ENCODE data around the gene PLA2R1.

Gene PLA2R1

GRCh38 chr2:160062292-160063005 is at the start of gene PLA2R1:
PLA2R1 (minus strand) TSS chr2:160062615; CDS start chr2:160062403, 212 bp downstream.
- no peak for DNase-seq

- no peak for DNase-seq
These were observed 48.3 kb upstream of the PLA2R1 start for GRCh38 chr2:160110674-160111239.

DNA sequence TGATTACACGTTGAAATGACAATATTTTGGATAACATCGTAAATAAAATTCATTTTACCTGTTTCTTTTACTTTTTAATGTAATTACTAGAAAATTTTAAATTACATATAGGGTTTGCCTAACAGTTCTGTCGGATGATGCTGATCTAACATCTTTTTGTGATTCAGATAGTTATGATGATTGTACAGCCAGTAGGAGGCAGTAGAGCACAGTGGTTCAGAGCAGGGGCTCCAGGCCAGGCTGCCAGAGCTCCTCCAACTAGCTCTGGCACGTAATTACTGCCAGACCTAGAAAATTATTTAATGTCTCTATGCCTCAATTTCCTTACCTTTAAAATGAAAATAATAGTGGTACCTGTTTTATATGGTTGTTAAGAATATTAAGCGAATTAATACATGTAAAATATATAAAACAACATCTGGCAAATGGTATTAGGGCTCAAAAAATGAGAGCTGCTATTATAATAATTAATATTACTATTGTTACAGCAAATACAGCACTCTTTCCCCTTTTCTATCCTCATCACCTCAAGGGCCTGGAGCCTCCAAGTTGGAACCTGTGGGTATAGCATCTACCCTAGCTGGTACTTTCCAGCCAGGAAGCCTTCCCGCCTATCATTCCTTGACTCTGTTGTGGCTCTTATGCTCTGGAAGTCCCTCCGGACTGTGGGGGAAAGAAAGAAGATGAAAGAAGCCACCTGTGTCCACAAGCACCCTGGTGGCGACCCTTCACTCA is 47.7 kb upstream of the PLA2R1 start:
- peak; percentile 62 for DNase-seq

GRCh38 chr2:160109243-160109642 is 46.8 kb upstream of the PLA2R1 start:
- DNase-seq = no peak

DNA sequence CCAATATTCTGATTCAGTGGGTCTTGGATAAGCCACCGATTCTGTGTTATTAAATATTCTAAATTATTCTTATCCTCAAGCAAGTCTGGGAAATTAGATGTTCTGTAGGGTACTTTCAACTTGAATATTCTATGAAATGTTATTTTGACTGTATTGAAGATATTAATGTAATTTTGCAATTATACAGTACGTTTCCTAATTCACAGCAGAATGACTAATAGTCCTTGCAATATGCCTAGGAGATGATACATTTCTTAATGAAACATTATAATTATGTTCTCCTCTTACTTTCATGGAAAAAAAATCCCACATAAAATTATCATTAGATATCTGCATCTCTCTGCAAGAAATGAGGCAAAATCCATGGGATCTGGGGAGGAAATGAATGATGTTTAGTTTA is 46.2 kb upstream of the PLA2R1 start:
- no peak for DNase-seq

GRCh38 chr2:160105366-160105765 is 43.0 kb upstream of the PLA2R1 start:
- DNase-seq = no peak

DNA sequence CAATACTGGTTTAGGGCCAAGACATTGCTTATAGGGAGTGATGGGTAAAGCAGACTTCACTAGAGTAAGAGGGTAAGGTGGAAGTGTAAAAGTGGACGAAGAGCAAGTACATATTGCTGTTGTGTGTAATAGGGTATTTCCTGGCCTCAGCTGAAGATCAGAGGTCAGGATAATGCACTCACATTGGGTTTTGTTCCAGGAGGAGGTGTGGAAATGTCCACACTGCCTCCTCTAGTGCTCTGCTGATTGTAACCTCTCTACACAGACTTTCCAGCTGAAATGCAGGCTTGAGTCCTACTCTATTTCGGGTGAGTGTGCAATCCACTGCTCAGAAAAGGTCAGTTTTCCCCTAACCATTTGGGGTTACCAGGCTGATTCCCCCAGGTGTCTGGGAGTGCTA is 41.7 kb upstream of the PLA2R1 start:
- DNase-seq = no peak

DNA sequence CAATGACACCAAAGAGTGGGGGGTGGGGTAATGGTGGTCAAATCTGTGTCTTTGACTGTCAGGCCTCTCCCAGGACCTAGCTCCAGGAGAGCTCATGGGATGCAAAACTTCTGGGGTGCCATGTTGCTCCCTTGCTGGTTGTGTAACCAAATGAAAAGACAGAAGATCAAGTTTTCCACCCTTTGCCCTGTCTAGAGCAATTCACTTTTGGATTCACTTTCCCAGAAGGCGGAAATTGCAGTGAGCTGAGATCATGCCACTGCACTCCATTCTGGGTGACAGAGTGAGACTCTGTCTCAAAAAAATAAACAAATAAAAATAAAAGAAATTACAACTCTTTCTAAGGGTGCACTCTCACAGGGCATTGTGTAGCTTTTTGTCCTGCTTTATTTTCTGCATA is 34.9 kb upstream of the PLA2R1 start:
- DNase-seq = no peak

DNA sequence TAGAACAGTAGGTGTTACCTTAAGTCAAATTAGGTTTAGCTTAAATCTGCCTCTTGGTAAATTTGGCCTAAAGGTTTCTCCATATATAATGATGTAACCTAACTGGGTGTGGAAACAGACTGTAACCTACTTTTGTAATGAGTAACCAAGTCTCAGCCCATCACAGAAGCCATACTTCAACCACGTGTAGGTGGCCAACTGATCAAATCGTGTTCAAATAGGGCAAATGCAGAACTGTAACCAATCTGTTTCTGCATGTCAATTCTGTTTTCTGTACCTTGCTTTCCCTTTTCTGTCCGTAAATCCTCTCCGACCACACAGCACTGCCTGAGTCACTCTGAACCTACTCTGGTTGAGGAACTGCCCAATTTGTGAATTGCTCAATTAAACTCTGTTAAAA is 34.0 kb upstream of the PLA2R1 start:
- no peak for DNase-seq

DNA sequence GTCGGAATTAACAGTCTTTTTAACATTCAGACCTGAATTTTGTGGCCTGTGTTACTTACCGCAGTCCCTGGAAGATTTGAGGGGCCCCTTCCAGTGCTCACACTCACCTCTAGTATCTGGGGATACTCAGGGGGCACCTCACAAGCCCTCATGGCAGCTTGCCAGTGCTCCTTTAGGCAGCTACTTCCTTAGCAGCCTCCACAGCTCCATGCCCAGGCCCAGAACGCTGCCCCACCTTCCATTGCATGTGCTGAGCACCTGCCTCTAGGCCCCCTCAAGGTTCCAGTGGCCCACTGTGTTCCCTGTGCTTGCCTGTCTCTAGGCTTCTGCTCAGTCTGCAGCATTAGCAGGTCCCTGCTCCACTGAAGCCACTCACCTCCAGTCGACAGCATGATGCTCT is 30.0 kb upstream of the PLA2R1 start:
- DNase-seq = no peak

GRCh38 chr2:160091381-160091780 is 29.0 kb upstream of the PLA2R1 start:
- DNase-seq = no peak

- DNase-seq = no peak
These were observed 25.7 kb upstream of the PLA2R1 start for GRCh38 chr2:160087854-160088745.

- DNase-seq = no peak
These were observed 23.2 kb upstream of the PLA2R1 start for GRCh38 chr2:160085662-160086061.

- no peak for DNase-seq
These were observed 15.7 kb upstream of the PLA2R1 start for GRCh38 chr2:160077912-160078810.

DNA sequence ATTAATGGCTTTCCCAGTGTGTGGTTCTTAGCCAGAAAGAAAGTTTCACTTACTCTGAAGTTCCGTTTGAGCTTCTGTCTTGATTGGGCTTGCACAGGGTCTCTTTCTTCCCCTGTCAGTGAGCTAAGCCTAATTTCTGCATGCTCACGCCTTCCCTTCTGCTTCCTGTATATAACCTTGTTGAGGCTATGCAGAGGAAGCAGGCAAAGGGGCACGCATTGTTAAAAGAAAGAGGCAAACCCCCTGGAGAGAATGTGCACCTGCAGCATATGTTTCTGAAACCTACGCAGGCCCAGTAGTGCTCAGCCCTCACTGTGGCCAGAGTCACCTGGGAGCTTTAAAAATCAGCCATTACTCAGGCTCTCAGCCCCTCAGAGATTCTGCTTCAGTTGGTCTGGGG is 14.5 kb upstream of the PLA2R1 start:
- DNase-seq = no peak

DNA sequence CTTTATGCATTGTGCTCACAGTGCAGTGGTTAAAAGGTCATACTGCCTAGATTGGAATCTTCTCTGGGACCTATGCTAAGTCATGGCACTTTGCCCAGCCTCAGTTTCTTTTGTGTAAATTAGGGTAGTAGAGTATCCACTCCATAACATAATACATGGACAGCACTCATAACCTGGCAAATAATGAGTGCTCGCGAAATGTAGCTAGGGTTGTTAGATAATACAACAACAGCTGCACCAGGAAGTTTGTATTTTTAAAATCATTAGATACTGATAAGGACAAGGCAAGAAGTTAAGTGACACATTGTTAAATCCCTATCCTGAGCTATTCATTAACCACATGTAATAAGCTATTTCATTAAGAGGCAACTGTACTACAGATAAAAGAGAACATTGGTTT is 13.8 kb upstream of the PLA2R1 start:
- DNase-seq = no peak

DNA sequence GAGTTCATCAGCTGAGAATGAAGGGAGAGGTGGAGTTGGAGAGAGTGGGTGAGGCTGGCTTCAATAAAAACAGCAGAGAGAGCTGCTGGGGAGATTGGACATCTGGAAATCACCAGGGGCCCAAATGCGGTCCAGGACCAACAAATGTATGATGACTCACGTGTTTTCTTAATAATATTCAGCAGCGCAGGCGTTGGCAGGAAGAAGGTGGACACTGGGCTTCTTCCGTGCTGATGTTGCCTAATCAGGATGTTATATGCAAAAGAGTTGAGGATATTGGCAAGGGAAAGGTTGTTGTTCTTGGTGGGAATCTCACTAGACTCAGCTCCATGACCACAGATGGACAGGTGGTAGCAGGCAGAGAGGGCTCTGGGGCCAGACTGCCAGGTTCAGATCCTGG is 12.8 kb upstream of the PLA2R1 start:
- DNase-seq = no peak

DNA sequence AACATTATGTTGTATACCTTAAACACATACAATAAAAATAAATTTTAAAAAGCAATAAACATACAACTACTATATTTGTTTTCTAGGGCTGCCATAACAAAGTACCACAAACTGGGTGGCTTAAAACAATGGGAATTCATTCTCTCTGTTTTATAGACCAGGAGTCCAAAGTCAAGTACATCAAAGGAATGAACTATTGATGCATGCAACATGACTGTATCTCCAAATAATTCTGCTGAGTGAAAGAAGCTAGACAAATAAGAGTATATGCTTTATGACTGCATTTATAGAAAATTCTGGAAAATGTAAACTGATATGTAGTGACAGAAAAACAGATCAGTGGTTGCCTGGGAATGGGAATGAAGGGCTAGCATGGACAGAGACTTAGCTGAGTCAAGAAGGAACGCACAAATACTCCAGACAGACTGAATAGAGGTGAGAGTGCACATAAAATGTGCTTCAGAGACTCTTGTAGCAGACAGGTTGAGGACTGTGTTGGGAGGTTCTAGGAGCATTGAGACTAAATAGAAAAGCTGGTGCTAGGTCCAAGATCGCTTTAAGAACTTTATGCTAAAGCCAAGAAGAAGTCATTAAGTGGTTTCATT is 11.0 kb upstream of the PLA2R1 start:
- no peak for DNase-seq

DNA sequence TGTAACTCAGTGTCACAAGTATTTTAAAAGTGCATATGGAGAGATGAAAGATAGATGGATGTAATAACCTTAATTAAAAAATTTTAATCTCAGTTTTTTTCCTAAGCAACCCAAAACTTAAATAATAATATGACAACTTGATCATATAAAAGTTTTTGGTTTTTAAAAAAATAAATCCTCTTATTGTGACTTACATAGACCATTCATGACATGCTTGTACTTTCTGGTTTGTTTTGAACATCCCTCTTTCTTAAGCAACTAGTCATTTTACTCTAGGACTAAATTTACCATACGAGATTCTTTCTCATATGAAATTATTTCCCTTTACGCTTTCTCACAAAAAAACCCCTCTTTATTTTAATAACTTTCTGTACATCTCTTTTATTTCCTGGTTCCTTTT is 6.5 kb upstream of the PLA2R1 start:
- no peak for DNase-seq

- no peak for DNase-seq
These were observed 2.5 kb upstream of the PLA2R1 start for GRCh38 chr2:160064916-160065315.

- DNase-seq = no peak
These were observed 1.6 kb upstream of the PLA2R1 start for GRCh38 chr2:160063879-160064612.
